GM19438 (cell line): ENCODE measurements around the gene KRT12.
"Not testable (repeated sequence)": the region's sequence is repeated elsewhere in the genome, so short reads cannot be mapped to it uniquely, and the experiment has no call there.

Experiments
- ATAC-seq: cut with Tn5 transposase; IDR thresholded peaks from one replicate; pipeline ENCODE4 v1.9.1; 2021; ENCODE audit warnings: low read depth; ENCODE audit not compliant: unreplicated experiment

The KRT12 gene

GRCh38 chr17:40818733-40819527 is 48.1 kb downstream of the KRT12 start:
- peak; percentile 76 for ATAC-seq

- no peak for ATAC-seq
These were observed 48.7 kb downstream of the KRT12 start for GRCh38 chr17:40818343-40818732.

DNA sequence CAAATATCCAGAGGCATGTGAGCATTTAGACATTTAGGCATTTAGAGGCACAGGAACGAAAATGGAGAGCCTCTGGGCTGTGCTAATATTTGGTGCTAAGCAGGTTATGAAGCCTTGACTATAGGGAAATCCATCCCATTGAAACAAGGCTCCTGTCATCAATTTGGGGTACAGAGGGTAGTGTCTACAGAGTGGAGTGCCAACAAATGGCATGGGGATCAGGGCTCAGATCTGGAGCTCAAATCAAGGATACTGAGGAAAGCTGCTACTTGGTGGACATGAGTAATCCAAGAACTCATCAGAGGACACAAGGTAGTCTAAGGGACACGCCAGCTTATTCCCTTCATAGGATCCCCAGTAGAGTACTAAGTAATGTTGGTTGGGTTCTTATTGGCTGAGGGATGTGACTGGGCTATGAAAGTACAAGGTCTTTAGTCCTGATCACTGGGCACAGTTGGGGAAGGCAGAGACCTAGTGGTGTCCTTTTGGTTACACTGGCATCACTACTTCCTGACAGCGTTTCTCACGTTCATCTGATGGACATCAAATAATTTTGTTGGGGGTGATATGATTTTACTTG is 49.8 kb downstream of the KRT12 start:
- no peak for ATAC-seq

DNA sequence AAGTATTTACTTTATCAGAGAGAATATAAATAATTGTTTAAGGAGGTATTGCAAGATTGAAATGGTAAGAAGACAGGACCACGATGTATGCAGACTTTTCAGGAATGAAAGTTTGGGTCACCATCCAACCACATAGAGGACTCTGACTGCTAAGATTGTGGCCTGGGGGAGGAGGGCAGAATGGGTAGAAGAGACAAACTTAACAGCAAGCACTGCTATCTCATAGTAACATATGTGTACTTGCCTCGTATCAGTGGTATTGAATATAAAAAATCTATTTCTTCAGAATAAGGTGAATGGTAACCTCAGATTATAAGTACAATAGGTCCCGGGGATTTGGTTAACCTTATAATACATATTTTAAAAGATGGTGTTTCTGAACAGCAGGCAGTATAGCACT is 50.5 kb downstream of the KRT12 start:
- ATAC-seq: no peak

GRCh38 chr17:40815381-40815780 is 51.6 kb downstream of the KRT12 start:
- no peak for ATAC-seq

GRCh38 chr17:40814657-40815056 is 52.4 kb downstream of the KRT12 start:
- not testable (repeated sequence) for ATAC-seq

DNA sequence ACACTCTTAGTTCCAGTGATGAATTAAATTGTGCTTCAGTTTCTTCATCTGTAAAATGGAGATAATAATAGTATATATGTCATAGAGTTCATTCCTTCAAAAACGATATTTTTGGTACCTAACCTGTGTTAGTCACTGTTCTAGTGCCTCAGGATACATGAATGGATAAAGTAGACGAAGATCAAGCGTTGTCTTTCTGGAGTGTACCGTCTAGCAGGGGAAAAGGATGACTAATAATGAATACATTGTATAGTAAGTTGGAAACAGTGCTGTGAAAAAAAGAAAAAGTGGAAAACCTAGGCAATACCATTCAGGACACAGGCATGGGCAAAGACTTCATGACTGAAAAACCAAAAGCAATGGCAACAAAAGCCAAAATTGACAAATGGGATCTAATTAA is 53.2 kb downstream of the KRT12 start:
- no peak for ATAC-seq

GRCh38 chr17:40812639-40813038 is 54.4 kb downstream of the KRT12 start:
- ATAC-seq: no peak
